Liver (tissue), 9 donors: ENCODE results near the gene HSD17B8. TPM values are rescaled to one million over a fixed set of nuclear protein-coding genes. Genes with fewer than 3 reads are reported as not detected.

Source experiments
- DNase-seq: peaks from one replicate; pipeline ENCODE4 v3.0.0-alpha.2; 2017; ENCODE audit warnings: low spot score
- H3K27ac ChIP-seq, 2 donors: one replicate each; pipeline ENCODE4 v1.7.0; 2013; ENCODE audit warnings: inconsistent platforms in 2 of 2, low read length in 2 of 2, control low read depth in 1 of 2, low read depth in 1 of 2, mild to moderate bottlenecking in 1 of 2
- H3K27me3 ChIP-seq, 4 donors: one replicate each; pipeline versions ENCODE4 v1.6.1 to v1.7.0; 2013; ENCODE audit warnings: low read length in 3 of 4, inconsistent platforms in 1 of 4, mild to moderate bottlenecking in 1 of 4, moderate library complexity in 1 of 4; ENCODE audit not compliant: control insufficient read depth in 4 of 4, insufficient read depth in 4 of 4
- H3K36me3 ChIP-seq, 4 donors: one replicate each; pipeline versions ENCODE4 v1.6.1 to v1.7.0; 2013; ENCODE audit warnings: low read length in 3 of 4, mild to moderate bottlenecking in 3 of 4, low read depth in 1 of 4, moderate library complexity in 1 of 4; ENCODE audit not compliant: control insufficient read depth in 4 of 4, insufficient read depth in 3 of 4
- H3K4me1 ChIP-seq, 4 donors: one replicate each; pipeline versions ENCODE4 v1.6.1 to v1.7.0; 2013; ENCODE audit warnings: low read length in 3 of 4, mild to moderate bottlenecking in 3 of 4, moderate library complexity in 1 of 4; ENCODE audit not compliant: control insufficient read depth in 4 of 4, insufficient read depth in 4 of 4
- H3K4me3 ChIP-seq, 3 donors: one replicate each; pipeline versions ENCODE4 v1.6.1 to v1.7.0; 2013; ENCODE audit warnings: low read length in 3 of 3, control low read depth in 1 of 3, low read depth in 1 of 3, mild to moderate bottlenecking in 1 of 3
- H3K9ac ChIP-seq, 2 donors: one replicate each; pipeline ENCODE4 v1.7.0; 2013; ENCODE audit warnings: low read length in 2 of 2, mild to moderate bottlenecking in 2 of 2, moderate library complexity in 2 of 2, control low read depth in 1 of 2, low read depth in 1 of 2
- H3K9me3 ChIP-seq, 4 donors: one replicate each; pipeline versions ENCODE4 v1.6.1 to v1.7.0; 2013; ENCODE audit warnings: low read length in 3 of 4; ENCODE audit not compliant: control insufficient read depth in 4 of 4
- EGR1 ChIP-seq, 2 donors: IDR thresholded peaks; 2 replicates each; pipeline ENCODE4 v1.6.1; 2016 to 2018; ENCODE audit warnings: antibody characterized with exemption in 2 of 2, low read depth in 2 of 2
- FOXA1 ChIP-seq: IDR thresholded peaks from 2 replicates; pipeline ENCODE4 v1.6.1; 2016; ENCODE audit warnings: antibody characterized with exemption
- FOXA2 ChIP-seq: IDR thresholded peaks from 2 replicates; pipeline ENCODE4 v1.6.1; 2016; ENCODE audit warnings: antibody characterized with exemption
- GABPA ChIP-seq, 2 donors: IDR thresholded peaks in 1 of 2; conservative IDR thresholded peaks in 1 of 2; 2 replicates each; pipeline ENCODE4 v1.6.1; 2016; ENCODE audit warnings: antibody characterized with exemption in 2 of 2, mild to moderate bottlenecking in 1 of 2, moderate library complexity in 1 of 2
- HNF4A ChIP-seq, 2 donors: conservative IDR thresholded peaks; 2 replicates each; pipeline ENCODE4 v1.6.1; 2016; ENCODE audit warnings: antibody characterized with exemption in 2 of 2, mild to moderate bottlenecking in 2 of 2
- HNF4G ChIP-seq: IDR thresholded peaks from 2 replicates; pipeline ENCODE4 v1.6.1; 2016; ENCODE audit warnings: antibody characterized with exemption
- JUND ChIP-seq, 2 donors: IDR thresholded peaks; 2 replicates each; pipeline ENCODE4 v1.6.1; 2016; ENCODE audit warnings: antibody characterized with exemption in 2 of 2
- NR2F2 ChIP-seq: IDR thresholded peaks from 2 replicates; pipeline ENCODE4 v1.6.1; 2016; ENCODE audit warnings: antibody characterized with exemption
- RAD21 ChIP-seq, 2 donors: IDR thresholded peaks; 2 replicates each; pipeline ENCODE4 v1.6.1; 2016; ENCODE audit warnings: antibody characterized with exemption in 2 of 2, mild to moderate bottlenecking in 2 of 2
- RXRA ChIP-seq, 2 donors: IDR thresholded peaks; 2 replicates each; pipeline ENCODE4 v1.6.1; 2017 to 2018; ENCODE audit warnings: antibody characterized with exemption in 2 of 2, mild to moderate bottlenecking in 1 of 2
- SP1 ChIP-seq: IDR thresholded peaks from 2 replicates; pipeline ENCODE4 v1.6.1; 2018; ENCODE audit warnings: antibody characterized with exemption, mild to moderate bottlenecking
- TAF1 ChIP-seq: conservative IDR thresholded peaks from 2 replicates; pipeline ENCODE4 v1.6.1; 2016; ENCODE audit warnings: antibody characterized with exemption, mild to moderate bottlenecking
- YY1 ChIP-seq: IDR thresholded peaks from 2 replicates; pipeline ENCODE4 v1.6.1; 2016; ENCODE audit warnings: antibody characterized with exemption, mild to moderate bottlenecking
- WGBS: extraction: QIAGEN DNeasy Blood & Tissue Kit; methylation state at CpG from one replicate; pipeline ENCODE4 v1.1.7; 2013; 5-methylcytosine and 5-hydroxymethylcytosine counted together
- polyA plus RNA-seq, 2 donors: library from polyadenylated mRNA; stranded (reverse) in 1 of 2; unstranded in 1 of 2; fragments of 200-250 nt in 1 of 2; fragments of >200 nt in 1 of 2; fragmentation: Nextera tagmentation in 1 of 2; extraction: Ambion mirVana in 1 of 2; gene quantifications; one replicate each; pipeline versions ENCODE4 v1.2.1 to v1.2.3, GENCODE V29; 2013 to 2015
- total RNA-seq, 2 donors: library from RNA; depleted of rRNA; stranded (reverse); fragments of >200 nt; gene quantifications; one replicate each; pipeline ENCODE4 v1.2.3, GENCODE V29; 2014
- TF ChIP-seq, protein P1 (sequence below): fragments of 150-350 bp; IDR thresholded peaks from 2 replicates; pipeline ENCODE4 v1.5.1; 2017; ENCODE audit warnings: improper control_type of control experiment, low read depth, low read length; ENCODE audit not compliant: missing input control
- TF ChIP-seq, protein P2 (sequence below): IDR thresholded peaks from 2 replicates; pipeline ENCODE4 v1.6.1; 2016; ENCODE audit warnings: antibody characterized with exemption
- TF ChIP-seq, protein P3 (sequence below): IDR thresholded peaks from 2 replicates; pipeline ENCODE4 v1.6.1; 2016; ENCODE audit warnings: antibody characterized with exemption
- TF ChIP-seq, protein P4 (sequence below): IDR thresholded peaks from 2 replicates; pipeline ENCODE4 v1.6.1; 2016; ENCODE audit warnings: antibody characterized with exemption, mild to moderate bottlenecking
- TF ChIP-seq, protein P5 (sequence below): IDR thresholded peaks from 2 replicates; pipeline ENCODE4 v1.6.1; 2016; ENCODE audit warnings: antibody characterized with exemption
- donor health status: healthy.
- donor health status: healthy.
- donor health status: healthy.
- donor health status: healthy.
- donor health status: healthy.

HSD17B8 gene
- total and polyA plus RNA-seq, 4 donors, result 24.5 to 52.3 (median 37.5) TPM

DNA sequence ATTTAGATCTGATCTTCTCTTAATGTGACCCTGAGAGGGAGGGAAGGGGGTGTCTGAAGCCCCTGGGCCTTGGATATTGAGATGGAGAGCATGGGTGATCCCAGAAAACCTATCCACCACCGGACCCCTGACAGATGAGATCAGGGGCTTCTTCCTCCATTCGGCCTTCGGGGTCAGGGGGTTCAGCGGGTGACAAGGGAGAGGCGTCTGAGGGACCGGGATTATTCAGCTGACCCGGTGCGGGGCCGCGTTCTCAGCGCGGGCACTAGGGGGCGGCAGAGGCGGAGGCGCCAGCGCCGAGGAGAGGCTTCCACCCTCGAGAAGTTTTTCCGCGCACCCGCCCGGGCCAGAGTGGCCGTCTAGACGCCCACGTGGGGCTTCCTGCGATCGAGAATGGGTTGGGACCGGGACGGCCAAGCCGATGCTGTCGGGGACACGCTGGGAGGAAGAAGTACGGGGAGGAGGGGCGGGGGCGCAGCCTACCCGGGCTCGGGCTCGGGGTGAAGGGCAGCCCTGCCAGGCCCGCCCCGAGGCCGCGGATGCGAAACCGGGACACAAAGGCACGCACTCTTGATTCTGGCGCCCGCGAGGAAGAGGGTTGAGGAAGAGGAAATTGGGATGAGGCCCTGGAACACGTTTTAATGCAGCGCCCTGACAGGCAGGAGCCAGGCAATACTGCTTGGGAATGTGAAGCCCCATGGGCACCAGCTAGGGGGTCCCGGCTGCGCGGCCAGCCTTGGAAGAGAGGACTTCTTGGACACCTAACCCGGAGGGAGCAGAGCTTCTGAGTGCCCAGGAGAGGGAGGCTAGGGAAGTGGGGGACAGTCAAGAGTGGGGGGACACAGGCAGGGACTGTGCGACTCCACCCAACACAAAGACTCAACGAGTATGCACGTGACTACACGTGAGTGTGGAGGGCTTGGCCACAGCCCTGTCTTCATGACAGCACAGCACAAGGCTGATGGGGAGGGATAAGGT, 42.8 kb upstream of the HSD17B8 start:
- peak in 1 of 2 donors; percentile 33 for TF ChIP-seq RXRA (IDR thresholded peaks at IDR 0.05)
- no peak for TF ChIP-seq HNF4A (conservative IDR thresholded peaks at IDR 0.05)
- TF ChIP-seq, protein P1, sequence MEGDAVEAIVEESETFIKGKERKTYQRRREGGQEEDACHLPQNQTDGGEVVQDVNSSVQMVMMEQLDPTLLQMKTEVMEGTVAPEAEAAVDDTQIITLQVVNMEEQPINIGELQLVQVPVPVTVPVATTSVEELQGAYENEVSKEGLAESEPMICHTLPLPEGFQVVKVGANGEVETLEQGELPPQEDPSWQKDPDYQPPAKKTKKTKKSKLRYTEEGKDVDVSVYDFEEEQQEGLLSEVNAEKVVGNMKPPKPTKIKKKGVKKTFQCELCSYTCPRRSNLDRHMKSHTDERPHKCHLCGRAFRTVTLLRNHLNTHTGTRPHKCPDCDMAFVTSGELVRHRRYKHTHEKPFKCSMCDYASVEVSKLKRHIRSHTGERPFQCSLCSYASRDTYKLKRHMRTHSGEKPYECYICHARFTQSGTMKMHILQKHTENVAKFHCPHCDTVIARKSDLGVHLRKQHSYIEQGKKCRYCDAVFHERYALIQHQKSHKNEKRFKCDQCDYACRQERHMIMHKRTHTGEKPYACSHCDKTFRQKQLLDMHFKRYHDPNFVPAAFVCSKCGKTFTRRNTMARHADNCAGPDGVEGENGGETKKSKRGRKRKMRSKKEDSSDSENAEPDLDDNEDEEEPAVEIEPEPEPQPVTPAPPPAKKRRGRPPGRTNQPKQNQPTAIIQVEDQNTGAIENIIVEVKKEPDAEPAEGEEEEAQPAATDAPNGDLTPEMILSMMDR, result peak; percentile 86
- TF ChIP-seq, protein P2, sequence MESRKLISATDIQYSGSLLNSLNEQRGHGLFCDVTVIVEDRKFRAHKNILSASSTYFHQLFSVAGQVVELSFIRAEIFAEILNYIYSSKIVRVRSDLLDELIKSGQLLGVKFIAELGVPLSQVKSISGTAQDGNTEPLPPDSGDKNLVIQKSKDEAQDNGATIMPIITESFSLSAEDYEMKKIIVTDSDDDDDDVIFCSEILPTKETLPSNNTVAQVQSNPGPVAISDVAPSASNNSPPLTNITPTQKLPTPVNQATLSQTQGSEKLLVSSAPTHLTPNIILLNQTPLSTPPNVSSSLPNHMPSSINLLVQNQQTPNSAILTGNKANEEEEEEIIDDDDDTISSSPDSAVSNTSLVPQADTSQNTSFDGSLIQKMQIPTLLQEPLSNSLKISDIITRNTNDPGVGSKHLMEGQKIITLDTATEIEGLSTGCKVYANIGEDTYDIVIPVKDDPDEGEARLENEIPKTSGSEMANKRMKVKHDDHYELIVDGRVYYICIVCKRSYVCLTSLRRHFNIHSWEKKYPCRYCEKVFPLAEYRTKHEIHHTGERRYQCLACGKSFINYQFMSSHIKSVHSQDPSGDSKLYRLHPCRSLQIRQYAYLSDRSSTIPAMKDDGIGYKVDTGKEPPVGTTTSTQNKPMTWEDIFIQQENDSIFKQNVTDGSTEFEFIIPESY, result no peak
- TF ChIP-seq, protein P3, sequence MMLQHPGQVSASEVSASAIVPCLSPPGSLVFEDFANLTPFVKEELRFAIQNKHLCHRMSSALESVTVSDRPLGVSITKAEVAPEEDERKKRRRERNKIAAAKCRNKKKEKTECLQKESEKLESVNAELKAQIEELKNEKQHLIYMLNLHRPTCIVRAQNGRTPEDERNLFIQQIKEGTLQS, result no peak
- TF ChIP-seq EGR1 (IDR thresholded peaks at IDR 0.05; ENCODE audit: low read depth in 2 of 2), result no peak
- TF ChIP-seq NR2F2, result no peak
- peak; percentile 80 to 86 for TF ChIP-seq RAD21 (IDR thresholded peaks at IDR 0.05)
- TF ChIP-seq FOXA1, result no peak
- no peak for TF ChIP-seq TAF1
- TF ChIP-seq JUND (IDR thresholded peaks at IDR 0.05), result no peak
- no peak for TF ChIP-seq YY1
- no peak for TF ChIP-seq FOXA2
- TF ChIP-seq, protein P4, sequence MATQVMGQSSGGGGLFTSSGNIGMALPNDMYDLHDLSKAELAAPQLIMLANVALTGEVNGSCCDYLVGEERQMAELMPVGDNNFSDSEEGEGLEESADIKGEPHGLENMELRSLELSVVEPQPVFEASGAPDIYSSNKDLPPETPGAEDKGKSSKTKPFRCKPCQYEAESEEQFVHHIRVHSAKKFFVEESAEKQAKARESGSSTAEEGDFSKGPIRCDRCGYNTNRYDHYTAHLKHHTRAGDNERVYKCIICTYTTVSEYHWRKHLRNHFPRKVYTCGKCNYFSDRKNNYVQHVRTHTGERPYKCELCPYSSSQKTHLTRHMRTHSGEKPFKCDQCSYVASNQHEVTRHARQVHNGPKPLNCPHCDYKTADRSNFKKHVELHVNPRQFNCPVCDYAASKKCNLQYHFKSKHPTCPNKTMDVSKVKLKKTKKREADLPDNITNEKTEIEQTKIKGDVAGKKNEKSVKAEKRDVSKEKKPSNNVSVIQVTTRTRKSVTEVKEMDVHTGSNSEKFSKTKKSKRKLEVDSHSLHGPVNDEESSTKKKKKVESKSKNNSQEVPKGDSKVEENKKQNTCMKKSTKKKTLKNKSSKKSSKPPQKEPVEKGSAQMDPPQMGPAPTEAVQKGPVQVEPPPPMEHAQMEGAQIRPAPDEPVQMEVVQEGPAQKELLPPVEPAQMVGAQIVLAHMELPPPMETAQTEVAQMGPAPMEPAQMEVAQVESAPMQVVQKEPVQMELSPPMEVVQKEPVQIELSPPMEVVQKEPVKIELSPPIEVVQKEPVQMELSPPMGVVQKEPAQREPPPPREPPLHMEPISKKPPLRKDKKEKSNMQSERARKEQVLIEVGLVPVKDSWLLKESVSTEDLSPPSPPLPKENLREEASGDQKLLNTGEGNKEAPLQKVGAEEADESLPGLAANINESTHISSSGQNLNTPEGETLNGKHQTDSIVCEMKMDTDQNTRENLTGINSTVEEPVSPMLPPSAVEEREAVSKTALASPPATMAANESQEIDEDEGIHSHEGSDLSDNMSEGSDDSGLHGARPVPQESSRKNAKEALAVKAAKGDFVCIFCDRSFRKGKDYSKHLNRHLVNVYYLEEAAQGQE, result peak; percentile 4
- TF ChIP-seq SP1, result no peak
- no peak for TF ChIP-seq HNF4G
- TF ChIP-seq, protein P5, sequence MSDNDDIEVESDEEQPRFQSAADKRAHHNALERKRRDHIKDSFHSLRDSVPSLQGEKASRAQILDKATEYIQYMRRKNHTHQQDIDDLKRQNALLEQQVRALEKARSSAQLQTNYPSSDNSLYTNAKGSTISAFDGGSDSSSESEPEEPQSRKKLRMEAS, result no peak
- no peak for TF ChIP-seq GABPA (IDR thresholded peaks at IDR 0.05 in 1 of 2, conservative IDR thresholded peaks at IDR 0.05 in 1 of 2)
- no peaks in the 10 kb centered on the region for H3K27me3 ChIP-seq
- H3K36me3 ChIP-seq, result no peaks in the 10 kb centered on the region
- no peak overlapping the region for H3K9ac ChIP-seq
- no peaks in the 10 kb centered on the region for H3K9me3 ChIP-seq
- H3K4me3 ChIP-seq, result peak overlapping the region; percentile 46 to 56 (median 55)
- H3K4me1 ChIP-seq, result peaks cover 1 to 15% (median 9%) of the 10 kb centered on the region in 4 donors
- H3K27ac ChIP-seq, result peak overlapping the region; percentile 21 to 47
- DNase-seq, result peak; percentile 82
- WGBS, result 7% methylated on average over 58 of the region's 58 CpGs
